IMR-90 (cell line): ENCODE results near the gene EXOC6B. TPM values are rescaled to one million over a fixed set of nuclear protein-coding genes. Genes with fewer than 3 reads are reported as not detected.

Experiments
- ATAC-seq: fragments of 200-7000 bp; cut with Tn5 transposase; 2 replicates; pipeline ENCODE4 v1.9.1; 2020; ENCODE audit warnings: low read depth, mild to moderate bottlenecking, moderate library complexity
- BruUV-seq: library from RNA; stranded (reverse); fragments of 400-500 nt; replicated peaks from 2 replicates; lab custom pipeline; 2021; lab: Mats Ljungman, UMichigan
- CTCF ChIA-PET: fragments of 300-600 bp; formaldehyde crosslinking; extraction: SDS; loops from one replicate; lab custom pipeline; 2021; ENCODE audit warnings: antibody characterized with exemption; lab: Yijun Ruan, JAX
- POLR2A ChIA-PET: fragments of 300-600 bp; sonication (Branson Sonifier 250); formaldehyde crosslinking; loops from one replicate; lab custom pipeline; 2022; ENCODE audit warnings: antibody characterized with exemption; ENCODE audit not compliant: unreplicated experiment; lab: Charles Lee
- DNase-seq: peaks from one replicate; pipeline ENCODE4 v3.0.0; 2013
- H2AFZ ChIP-seq: replicated peaks from 2 replicates; pipeline ENCODE3; 2013; ENCODE audit warnings: low read length, mild to moderate bottlenecking; ENCODE audit not compliant: poor library complexity
- H2AK5ac ChIP-seq: 2 replicates; pipeline ENCODE4 v1.6.1; 2013; ENCODE audit warnings: low read depth, low read length, inconsistent platforms
- H2AK9ac ChIP-seq: replicated peaks from 2 replicates; pipeline ENCODE3; 2013; ENCODE audit warnings: mild to moderate bottlenecking, low read depth, low read length, moderate library complexity; ENCODE audit not compliant: poor library complexity
- H2BK120ac ChIP-seq: 2 replicates; pipeline ENCODE4 v1.6.1; 2013; ENCODE audit warnings: low read depth, low read length, inconsistent platforms
- H2BK15ac ChIP-seq: 3 replicates; pipeline ENCODE4 v1.6.1; 2013; ENCODE audit warnings: low read depth, low read length, inconsistent platforms
- H2BK20ac ChIP-seq: 2 replicates; pipeline ENCODE4 v1.6.1; 2013; ENCODE audit warnings: low read depth, mild to moderate bottlenecking, inconsistent platforms, low read length, moderate library complexity
- H2BK5ac ChIP-seq: 2 replicates; pipeline ENCODE4 v1.6.1; 2013; ENCODE audit warnings: mild to moderate bottlenecking, low read depth, low read length, inconsistent platforms; ENCODE audit not compliant: poor library complexity, severe bottlenecking
- H3K14ac ChIP-seq: replicated peaks from 2 replicates; pipeline ENCODE4 v1.6.1; 2013; ENCODE audit warnings: low read depth, low read length, inconsistent platforms
- H3K18ac ChIP-seq: 2 replicates; pipeline ENCODE4 v1.6.1; 2013; ENCODE audit warnings: low read depth, low read length, control low read depth
- H3K23ac ChIP-seq: 2 replicates; pipeline ENCODE4 v1.6.1; 2013; ENCODE audit warnings: low read depth, low read length, inconsistent platforms
- H3K27ac ChIP-seq: 2 replicates; pipeline ENCODE4 v1.5.1; 2013; ENCODE audit warnings: mild to moderate bottlenecking, control low read depth, low read length; ENCODE audit not compliant: insufficient read depth
- H3K27me3 ChIP-seq: 2 replicates; pipeline ENCODE4 v1.6.1; 2013; ENCODE audit warnings: low read length; ENCODE audit not compliant: control insufficient read depth, insufficient read depth
- H3K36me3 ChIP-seq: 2 replicates; pipeline ENCODE4 v1.6.1; 2013; ENCODE audit warnings: low read length, mixed read lengths; ENCODE audit not compliant: control insufficient read depth, insufficient read depth
- H3K4ac ChIP-seq: 2 replicates; pipeline ENCODE4 v1.6.1; 2013; ENCODE audit warnings: low read depth, low read length, inconsistent platforms
- H3K4me1 ChIP-seq: 2 replicates; pipeline ENCODE4 v1.6.1; 2013; ENCODE audit warnings: low read length, mixed read lengths; ENCODE audit not compliant: control insufficient read depth, insufficient read depth
- H3K4me2 ChIP-seq: 2 replicates; pipeline ENCODE4 v1.6.1; 2013; ENCODE audit warnings: low read depth, mild to moderate bottlenecking, control low read depth, low read length, moderate library complexity
- H3K4me3 ChIP-seq: 2 replicates; pipeline ENCODE4 v1.5.1; 2013; ENCODE audit warnings: low read depth, mild to moderate bottlenecking, control low read depth, low read length, moderate library complexity; ENCODE audit not compliant: insufficient read depth
- H3K56ac ChIP-seq: 2 replicates; pipeline ENCODE4 v1.6.1; 2013; ENCODE audit warnings: low read length, inconsistent platforms; ENCODE audit not compliant: insufficient read depth; ENCODE audit errors: extremely low read depth
- H3K79me1 ChIP-seq, 2 experiments: 2 replicates each; pipeline ENCODE4 v1.6.1; 2013; ENCODE audit warnings: low read length in 2 of 2, inconsistent platforms in 1 of 2, low read depth in 1 of 2
- H3K9ac ChIP-seq: 2 replicates; pipeline ENCODE4 v1.6.1; 2013; ENCODE audit warnings: low read depth, low read length, control low read depth
- H3K9me1 ChIP-seq: 2 replicates; pipeline ENCODE4 v1.6.1; 2013; ENCODE audit warnings: low read length, inconsistent platforms; ENCODE audit not compliant: insufficient read depth
- H3K9me3 ChIP-seq: 2 replicates; pipeline ENCODE4 v1.6.1; 2013; ENCODE audit warnings: low read length; ENCODE audit not compliant: control insufficient read depth, insufficient read depth
- H4K20me1 ChIP-seq: 2 replicates; pipeline ENCODE4 v1.6.1; 2013; ENCODE audit warnings: low read length, inconsistent platforms; ENCODE audit not compliant: insufficient read depth
- H4K5ac ChIP-seq: 2 replicates; pipeline ENCODE4 v1.6.1; 2013; ENCODE audit warnings: mild to moderate bottlenecking, low read depth, low read length, control low read depth
- H4K8ac ChIP-seq, 2 experiments: 2 replicates each; pipeline ENCODE4 v1.6.1; 2013; ENCODE audit warnings: low read depth in 2 of 2, low read length in 2 of 2, control low read depth in 1 of 2, inconsistent platforms in 1 of 2
- H4K91ac ChIP-seq: 2 replicates; pipeline ENCODE4 v1.6.1; 2013; ENCODE audit warnings: low read depth, low read length, inconsistent platforms; ENCODE audit not compliant: insufficient read depth
- CHD1 ChIP-seq: IDR thresholded peaks from 2 replicates; pipeline ENCODE4 v1.6.1; 2012; ENCODE audit warnings: low read depth, low read length, improper control_type of control experiment
- FOS ChIP-seq: fragments of 150-350 bp; IDR thresholded peaks from 2 replicates; pipeline ENCODE4 v1.6.1; 2016; ENCODE audit warnings: low read depth, low read length
- MAZ ChIP-seq: IDR thresholded peaks from 2 replicates; pipeline ENCODE4 v1.6.1; 2012; ENCODE audit warnings: low read depth, mild to moderate bottlenecking, low read length, improper control_type of control experiment, moderate library complexity, borderline replicate concordance
- MXI1 ChIP-seq: IDR thresholded peaks from 2 replicates; pipeline ENCODE4 v1.6.1; 2012; ENCODE audit warnings: low read depth, mild to moderate bottlenecking, low read length, moderate library complexity, borderline replicate concordance
- RAD21 ChIP-seq: IDR thresholded peaks from 2 replicates; pipeline ENCODE4 v1.6.1; 2012; ENCODE audit warnings: low read length, improper control_type of control experiment
- dilution Hi-C: fragments of 300-500 bp; cut with HindIII; formaldehyde crosslinking; loops from one replicate; pipeline ENCODE4 v1.14.3; 2018; ENCODE audit warnings: low sequenced_read_pairs; ENCODE audit not compliant: unreplicated experiment
- in situ Hi-C: fragments of 300-500 bp; cut with MboI; formaldehyde crosslinking; loops from 3 replicates; pipeline ENCODE4 v1.14.3; 2019; ENCODE audit warnings: low sequenced_read_pairs, inconsistent platforms, mixed read lengths
- intact Hi-C: fragments of 100-400 bp; cut with micrococcal nuclease; formaldehyde crosslinking; loops from 2 replicates; pipeline ENCODE4 v1.10.0; 2022
- polyA plus RNA-seq, 3 experiments: library from polyadenylated mRNA; depleted of rRNA; stranded (reverse); fragments of >200 nt; gene quantifications; 2 replicates each; pipeline ENCODE4 v1.2.3, GENCODE V29; 2012; ENCODE audit warnings: low replicate concordance in 1 of 3
- total RNA-seq: library from RNA; depleted of rRNA; stranded (reverse); fragments of >200 nt; gene quantifications from 2 replicates; pipeline ENCODE4 v1.2.3, GENCODE V29; 2012
- TF ChIP-seq, protein P1 (sequence below): conservative IDR thresholded peaks from 2 replicates; pipeline ENCODE4 v1.5.1; 2012; ENCODE audit warnings: mild to moderate bottlenecking, low read depth, low read length, improper control_type of control experiment
- TF ChIP-seq, protein P2 (sequence below): fragments of 150-350 bp; IDR thresholded peaks from 2 replicates; pipeline ENCODE4 v1.6.1; 2017; ENCODE audit warnings: mild to moderate bottlenecking, antibody characterized with exemption, low read length, low read depth

The EXOC6B gene
- total and polyA plus RNA-seq, 2 of the 4 experiments (the other 2 are of a cell fraction), result 10.2 to 29.4 TPM

DNA sequence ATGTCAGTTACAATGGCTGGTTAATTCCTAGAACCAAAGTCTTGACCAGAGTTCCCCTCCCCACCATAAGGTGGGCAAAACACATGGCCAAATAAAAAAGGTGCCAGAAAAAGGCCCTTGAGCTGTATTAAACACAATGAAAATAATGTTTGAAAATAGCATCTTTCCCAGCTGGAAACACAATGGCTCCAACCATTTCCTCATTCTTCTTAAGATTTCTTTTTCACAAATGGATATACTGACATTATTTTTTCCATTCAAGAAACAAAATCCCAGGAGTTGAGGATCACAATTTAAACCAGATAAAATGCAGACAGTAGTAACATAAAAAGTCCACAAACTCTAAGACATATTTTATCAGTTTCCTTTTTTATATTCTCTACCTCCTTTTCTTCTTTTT lies 143.8 kb downstream of the EXOC6B start:
- Histone ChIP-seq H3K9ac (no peak overlapping the region), H3K9me3 (no peaks in the 10 kb centered on the region), H4K8ac (no peak overlapping the region), H4K20me1 (no peaks in the 10 kb centered on the region), H2AFZ (no peak overlapping the region), H3K27ac (no peak overlapping the region), H3K4me3 (no peak overlapping the region), H3K9me1 (peaks cover 2% of the 10 kb centered on the region; the same call in 1 of the 2 replicates), H3K4me2 (no peak overlapping the region), H3K36me3 (no peaks in the 10 kb centered on the region), H4K5ac (no peak overlapping the region), H2BK20ac (no peak overlapping the region), H3K79me1 (peaks cover 3 to 11% of the 10 kb centered on the region in 2 experiments; a peak in 2 of 4 replicates), H2AK5ac (no peak overlapping the region), H2BK15ac (no peak overlapping the region), H3K23ac (no peak overlapping the region), H2AK9ac (no peak overlapping the region), H3K4ac (no peak overlapping the region), H2BK5ac (no peak overlapping the region), H3K56ac (no peak overlapping the region), H3K27me3 (no peaks in the 10 kb centered on the region), H2BK120ac (no peak overlapping the region), H3K14ac (no peak overlapping the region), H4K91ac (no peak overlapping the region), H3K4me1 (peaks cover 4% of the 10 kb centered on the region), H3K18ac (no peak overlapping the region)
- dilution Hi-C loops (no loop called here), intact Hi-C loops (no loop called here), in situ Hi-C loops (no loop called here)
- CTCF ChIA-PET, result interaction anchor here (0.5 to 0.9 kb wide), 3 partner anchors 12 to 531 kb away, joined by 4 to 5 read pairs (median 4); no protein-coding TSS in a partner anchor
- POLR2A ChIA-PET, result no interaction called here
- DNase-seq, result no peak
- no TSS peak for BruUV-seq
- no peak for TF ChIP-seq RAD21
- no peak for TF ChIP-seq FOS
- TF ChIP-seq, protein P1, sequence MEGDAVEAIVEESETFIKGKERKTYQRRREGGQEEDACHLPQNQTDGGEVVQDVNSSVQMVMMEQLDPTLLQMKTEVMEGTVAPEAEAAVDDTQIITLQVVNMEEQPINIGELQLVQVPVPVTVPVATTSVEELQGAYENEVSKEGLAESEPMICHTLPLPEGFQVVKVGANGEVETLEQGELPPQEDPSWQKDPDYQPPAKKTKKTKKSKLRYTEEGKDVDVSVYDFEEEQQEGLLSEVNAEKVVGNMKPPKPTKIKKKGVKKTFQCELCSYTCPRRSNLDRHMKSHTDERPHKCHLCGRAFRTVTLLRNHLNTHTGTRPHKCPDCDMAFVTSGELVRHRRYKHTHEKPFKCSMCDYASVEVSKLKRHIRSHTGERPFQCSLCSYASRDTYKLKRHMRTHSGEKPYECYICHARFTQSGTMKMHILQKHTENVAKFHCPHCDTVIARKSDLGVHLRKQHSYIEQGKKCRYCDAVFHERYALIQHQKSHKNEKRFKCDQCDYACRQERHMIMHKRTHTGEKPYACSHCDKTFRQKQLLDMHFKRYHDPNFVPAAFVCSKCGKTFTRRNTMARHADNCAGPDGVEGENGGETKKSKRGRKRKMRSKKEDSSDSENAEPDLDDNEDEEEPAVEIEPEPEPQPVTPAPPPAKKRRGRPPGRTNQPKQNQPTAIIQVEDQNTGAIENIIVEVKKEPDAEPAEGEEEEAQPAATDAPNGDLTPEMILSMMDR, result no peak
- TF ChIP-seq CHD1, result no peak
- TF ChIP-seq, protein P2, sequence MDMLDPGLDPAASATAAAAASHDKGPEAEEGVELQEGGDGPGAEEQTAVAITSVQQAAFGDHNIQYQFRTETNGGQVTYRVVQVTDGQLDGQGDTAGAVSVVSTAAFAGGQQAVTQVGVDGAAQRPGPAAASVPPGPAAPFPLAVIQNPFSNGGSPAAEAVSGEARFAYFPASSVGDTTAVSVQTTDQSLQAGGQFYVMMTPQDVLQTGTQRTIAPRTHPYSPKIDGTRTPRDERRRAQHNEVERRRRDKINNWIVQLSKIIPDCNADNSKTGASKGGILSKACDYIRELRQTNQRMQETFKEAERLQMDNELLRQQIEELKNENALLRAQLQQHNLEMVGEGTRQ, result no peak
- TF ChIP-seq MAZ, result no peak
- no peak for TF ChIP-seq MXI1
- ATAC-seq, result no peak
